Liver (tissue), 9 donors: ENCODE measurements around the gene DERL3. TPM values are rescaled to one million over a fixed set of nuclear protein-coding genes. Genes with fewer than 3 reads are reported as not detected.

Experiments used
- DNase-seq: peaks from one replicate; pipeline ENCODE4 v3.0.0-alpha.2; 2017; ENCODE audit warnings: low spot score
- H3K27ac ChIP-seq, 2 donors: one replicate each; pipeline ENCODE4 v1.7.0; 2013; ENCODE audit warnings: inconsistent platforms in 2 of 2, low read length in 2 of 2, control low read depth in 1 of 2, low read depth in 1 of 2, mild to moderate bottlenecking in 1 of 2
- H3K27me3 ChIP-seq, 4 donors: one replicate each; pipeline versions ENCODE4 v1.6.1 to v1.7.0; 2013; ENCODE audit warnings: low read length in 3 of 4, inconsistent platforms in 1 of 4, mild to moderate bottlenecking in 1 of 4, moderate library complexity in 1 of 4; ENCODE audit not compliant: control insufficient read depth in 4 of 4, insufficient read depth in 4 of 4
- H3K36me3 ChIP-seq, 4 donors: one replicate each; pipeline versions ENCODE4 v1.6.1 to v1.7.0; 2013; ENCODE audit warnings: low read length in 3 of 4, mild to moderate bottlenecking in 3 of 4, low read depth in 1 of 4, moderate library complexity in 1 of 4; ENCODE audit not compliant: control insufficient read depth in 4 of 4, insufficient read depth in 3 of 4
- H3K4me1 ChIP-seq, 4 donors: one replicate each; pipeline versions ENCODE4 v1.6.1 to v1.7.0; 2013; ENCODE audit warnings: low read length in 3 of 4, mild to moderate bottlenecking in 3 of 4, moderate library complexity in 1 of 4; ENCODE audit not compliant: control insufficient read depth in 4 of 4, insufficient read depth in 4 of 4
- H3K4me3 ChIP-seq, 3 donors: one replicate each; pipeline versions ENCODE4 v1.6.1 to v1.7.0; 2013; ENCODE audit warnings: low read length in 3 of 3, control low read depth in 1 of 3, low read depth in 1 of 3, mild to moderate bottlenecking in 1 of 3
- H3K9ac ChIP-seq, 2 donors: one replicate each; pipeline ENCODE4 v1.7.0; 2013; ENCODE audit warnings: low read length in 2 of 2, mild to moderate bottlenecking in 2 of 2, moderate library complexity in 2 of 2, control low read depth in 1 of 2, low read depth in 1 of 2
- H3K9me3 ChIP-seq, 4 donors: one replicate each; pipeline versions ENCODE4 v1.6.1 to v1.7.0; 2013; ENCODE audit warnings: low read length in 3 of 4; ENCODE audit not compliant: control insufficient read depth in 4 of 4
- EGR1 ChIP-seq, 2 donors: IDR thresholded peaks; 2 replicates each; pipeline ENCODE4 v1.6.1; 2016 to 2018; ENCODE audit warnings: antibody characterized with exemption in 2 of 2, low read depth in 2 of 2
- FOXA1 ChIP-seq: IDR thresholded peaks from 2 replicates; pipeline ENCODE4 v1.6.1; 2016; ENCODE audit warnings: antibody characterized with exemption
- FOXA2 ChIP-seq: IDR thresholded peaks from 2 replicates; pipeline ENCODE4 v1.6.1; 2016; ENCODE audit warnings: antibody characterized with exemption
- GABPA ChIP-seq, 2 donors: IDR thresholded peaks in 1 of 2; conservative IDR thresholded peaks in 1 of 2; 2 replicates each; pipeline ENCODE4 v1.6.1; 2016; ENCODE audit warnings: antibody characterized with exemption in 2 of 2, mild to moderate bottlenecking in 1 of 2, moderate library complexity in 1 of 2
- HNF4A ChIP-seq, 2 donors: conservative IDR thresholded peaks; 2 replicates each; pipeline ENCODE4 v1.6.1; 2016; ENCODE audit warnings: antibody characterized with exemption in 2 of 2, mild to moderate bottlenecking in 2 of 2
- HNF4G ChIP-seq: IDR thresholded peaks from 2 replicates; pipeline ENCODE4 v1.6.1; 2016; ENCODE audit warnings: antibody characterized with exemption
- JUND ChIP-seq, 2 donors: IDR thresholded peaks; 2 replicates each; pipeline ENCODE4 v1.6.1; 2016; ENCODE audit warnings: antibody characterized with exemption in 2 of 2
- NR2F2 ChIP-seq: IDR thresholded peaks from 2 replicates; pipeline ENCODE4 v1.6.1; 2016; ENCODE audit warnings: antibody characterized with exemption
- RAD21 ChIP-seq, 2 donors: IDR thresholded peaks; 2 replicates each; pipeline ENCODE4 v1.6.1; 2016; ENCODE audit warnings: antibody characterized with exemption in 2 of 2, mild to moderate bottlenecking in 2 of 2
- RXRA ChIP-seq, 2 donors: IDR thresholded peaks; 2 replicates each; pipeline ENCODE4 v1.6.1; 2017 to 2018; ENCODE audit warnings: antibody characterized with exemption in 2 of 2, mild to moderate bottlenecking in 1 of 2
- SP1 ChIP-seq: IDR thresholded peaks from 2 replicates; pipeline ENCODE4 v1.6.1; 2018; ENCODE audit warnings: antibody characterized with exemption, mild to moderate bottlenecking
- TAF1 ChIP-seq: conservative IDR thresholded peaks from 2 replicates; pipeline ENCODE4 v1.6.1; 2016; ENCODE audit warnings: antibody characterized with exemption, mild to moderate bottlenecking
- YY1 ChIP-seq: IDR thresholded peaks from 2 replicates; pipeline ENCODE4 v1.6.1; 2016; ENCODE audit warnings: antibody characterized with exemption, mild to moderate bottlenecking
- WGBS: extraction: QIAGEN DNeasy Blood & Tissue Kit; methylation state at CpG from one replicate; pipeline ENCODE4 v1.1.7; 2013; 5-methylcytosine and 5-hydroxymethylcytosine counted together
- polyA plus RNA-seq, 2 donors: library from polyadenylated mRNA; stranded (reverse) in 1 of 2; unstranded in 1 of 2; fragments of 200-250 nt in 1 of 2; fragments of >200 nt in 1 of 2; fragmentation: Nextera tagmentation in 1 of 2; extraction: Ambion mirVana in 1 of 2; gene quantifications; one replicate each; pipeline versions ENCODE4 v1.2.1 to v1.2.3, GENCODE V29; 2013 to 2015
- total RNA-seq, 2 donors: library from RNA; depleted of rRNA; stranded (reverse); fragments of >200 nt; gene quantifications; one replicate each; pipeline ENCODE4 v1.2.3, GENCODE V29; 2014
- TF ChIP-seq, protein P1 (sequence below): IDR thresholded peaks from 2 replicates; pipeline ENCODE4 v1.6.1; 2016; ENCODE audit warnings: antibody characterized with exemption
- TF ChIP-seq, protein P2 (sequence below): IDR thresholded peaks from 2 replicates; pipeline ENCODE4 v1.6.1; 2016; ENCODE audit warnings: antibody characterized with exemption, mild to moderate bottlenecking
- TF ChIP-seq, protein P3 (sequence below): IDR thresholded peaks from 2 replicates; pipeline ENCODE4 v1.6.1; 2016; ENCODE audit warnings: antibody characterized with exemption
- TF ChIP-seq, protein P4 (sequence below): IDR thresholded peaks from 2 replicates; pipeline ENCODE4 v1.6.1; 2016; ENCODE audit warnings: antibody characterized with exemption
- TF ChIP-seq, protein P5 (sequence below): fragments of 150-350 bp; IDR thresholded peaks from 2 replicates; pipeline ENCODE4 v1.5.1; 2017; ENCODE audit warnings: improper control_type of control experiment, low read depth, low read length; ENCODE audit not compliant: missing input control
- donor health status: healthy.
- donor health status: healthy.
- donor health status: healthy.
- donor health status: healthy.
- donor health status: healthy.

DERL3 gene
- total and polyA plus RNA-seq, 4 donors: 1.0 to 9.3 (median 3.9) TPM

DNA sequence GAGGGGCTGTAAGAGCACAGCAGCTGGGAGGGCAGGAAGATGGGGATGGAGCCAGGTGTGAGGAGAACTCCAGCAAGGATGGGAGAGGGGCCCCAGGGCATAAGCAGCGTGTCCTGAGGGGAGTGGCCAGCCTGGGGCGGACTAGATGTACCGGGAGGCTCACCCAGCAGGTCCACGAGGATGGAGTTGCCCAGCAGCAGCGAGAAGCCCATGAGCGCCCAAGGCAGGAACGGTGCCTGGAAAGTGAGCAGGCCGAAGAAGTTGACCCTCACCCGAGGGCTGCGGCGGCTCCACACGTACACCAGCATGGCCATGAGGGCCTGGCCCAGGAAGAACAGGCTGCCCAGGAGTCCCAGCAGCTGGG is 1.3 kb downstream of the DERL3 start:
- Histone ChIP-seq H3K27ac (no peak overlapping the region), H3K9ac (no peak overlapping the region), H3K9me3 (no peaks in the 10 kb centered on the region), H3K4me3 (no peak overlapping the region), H3K4me1 (peaks cover 3 to 10% (median 10%) of the 10 kb centered on the region in 4 donors), H3K27me3 (no peaks in the 10 kb centered on the region), H3K36me3 (peaks cover 2 to 30% (median 6%) of the 10 kb centered on the region in 4 donors)
- WGBS: 96% methylated on average over 12 of the region's 12 CpGs
- TF ChIP-seq, protein P1, sequence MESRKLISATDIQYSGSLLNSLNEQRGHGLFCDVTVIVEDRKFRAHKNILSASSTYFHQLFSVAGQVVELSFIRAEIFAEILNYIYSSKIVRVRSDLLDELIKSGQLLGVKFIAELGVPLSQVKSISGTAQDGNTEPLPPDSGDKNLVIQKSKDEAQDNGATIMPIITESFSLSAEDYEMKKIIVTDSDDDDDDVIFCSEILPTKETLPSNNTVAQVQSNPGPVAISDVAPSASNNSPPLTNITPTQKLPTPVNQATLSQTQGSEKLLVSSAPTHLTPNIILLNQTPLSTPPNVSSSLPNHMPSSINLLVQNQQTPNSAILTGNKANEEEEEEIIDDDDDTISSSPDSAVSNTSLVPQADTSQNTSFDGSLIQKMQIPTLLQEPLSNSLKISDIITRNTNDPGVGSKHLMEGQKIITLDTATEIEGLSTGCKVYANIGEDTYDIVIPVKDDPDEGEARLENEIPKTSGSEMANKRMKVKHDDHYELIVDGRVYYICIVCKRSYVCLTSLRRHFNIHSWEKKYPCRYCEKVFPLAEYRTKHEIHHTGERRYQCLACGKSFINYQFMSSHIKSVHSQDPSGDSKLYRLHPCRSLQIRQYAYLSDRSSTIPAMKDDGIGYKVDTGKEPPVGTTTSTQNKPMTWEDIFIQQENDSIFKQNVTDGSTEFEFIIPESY: no peak
- TF ChIP-seq FOXA2 (no peak), FOXA1 (no peak), SP1 (no peak), HNF4G (no peak)
- DNase-seq: no peak

DNA sequence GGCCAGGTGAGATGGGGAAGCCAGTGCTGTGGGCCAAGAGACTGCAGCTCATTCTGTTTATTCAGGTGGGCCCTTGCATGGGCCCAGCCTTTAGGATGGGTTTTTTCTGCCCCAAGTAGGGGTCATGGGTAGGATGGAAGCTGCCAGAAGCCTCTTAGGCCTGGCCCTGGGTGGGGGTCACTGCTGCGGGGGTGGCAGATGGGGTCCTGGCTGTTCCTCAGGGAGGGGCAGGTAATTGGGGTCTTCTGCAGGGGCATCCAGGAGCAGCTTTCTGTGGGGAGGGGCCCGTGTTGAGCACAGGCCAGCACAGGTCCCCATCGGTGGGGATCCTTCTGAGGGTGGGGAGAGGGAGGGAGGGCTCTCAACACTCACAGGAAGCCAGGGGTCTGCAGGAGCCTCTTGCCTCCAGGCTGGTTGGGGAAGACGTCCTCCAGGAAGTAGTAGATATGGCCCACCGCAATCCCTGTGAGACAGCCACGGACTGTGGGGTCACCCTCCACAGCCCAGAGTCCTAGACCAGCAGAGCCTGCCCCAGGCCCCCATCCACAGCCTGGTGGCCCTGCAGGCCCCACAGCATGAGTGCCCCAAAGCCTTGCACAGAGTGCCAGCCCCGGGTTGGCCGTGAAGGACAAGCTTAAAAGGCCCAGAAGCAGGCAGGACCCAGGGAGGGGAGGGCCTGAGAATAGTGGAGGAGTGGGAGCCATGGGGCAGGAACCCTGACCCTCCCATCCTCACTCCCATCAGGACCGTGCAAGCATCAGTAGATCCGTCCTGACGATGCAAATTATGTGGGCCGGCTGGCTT is 1.9 kb downstream of the DERL3 start:
- H3K9me3 ChIP-seq: no peaks in the 10 kb centered on the region
- H3K4me1 ChIP-seq: peaks cover 3 to 10% (median 10%) of the 10 kb centered on the region in 4 donors
- H3K27ac ChIP-seq: no peak overlapping the region
- H3K4me3 ChIP-seq: no peak overlapping the region
- 90% methylated on average over 12 of the region's 12 CpGs for WGBS
- no peak overlapping the region for H3K9ac ChIP-seq
- DNase-seq: no peak
- H3K36me3 ChIP-seq: peaks cover 2 to 31% (median 6%) of the 10 kb centered on the region in 4 donors
- TF ChIP-seq RXRA (IDR thresholded peaks at IDR 0.05): no peak
- TF ChIP-seq HNF4G: no peak
- TF ChIP-seq, protein P2, sequence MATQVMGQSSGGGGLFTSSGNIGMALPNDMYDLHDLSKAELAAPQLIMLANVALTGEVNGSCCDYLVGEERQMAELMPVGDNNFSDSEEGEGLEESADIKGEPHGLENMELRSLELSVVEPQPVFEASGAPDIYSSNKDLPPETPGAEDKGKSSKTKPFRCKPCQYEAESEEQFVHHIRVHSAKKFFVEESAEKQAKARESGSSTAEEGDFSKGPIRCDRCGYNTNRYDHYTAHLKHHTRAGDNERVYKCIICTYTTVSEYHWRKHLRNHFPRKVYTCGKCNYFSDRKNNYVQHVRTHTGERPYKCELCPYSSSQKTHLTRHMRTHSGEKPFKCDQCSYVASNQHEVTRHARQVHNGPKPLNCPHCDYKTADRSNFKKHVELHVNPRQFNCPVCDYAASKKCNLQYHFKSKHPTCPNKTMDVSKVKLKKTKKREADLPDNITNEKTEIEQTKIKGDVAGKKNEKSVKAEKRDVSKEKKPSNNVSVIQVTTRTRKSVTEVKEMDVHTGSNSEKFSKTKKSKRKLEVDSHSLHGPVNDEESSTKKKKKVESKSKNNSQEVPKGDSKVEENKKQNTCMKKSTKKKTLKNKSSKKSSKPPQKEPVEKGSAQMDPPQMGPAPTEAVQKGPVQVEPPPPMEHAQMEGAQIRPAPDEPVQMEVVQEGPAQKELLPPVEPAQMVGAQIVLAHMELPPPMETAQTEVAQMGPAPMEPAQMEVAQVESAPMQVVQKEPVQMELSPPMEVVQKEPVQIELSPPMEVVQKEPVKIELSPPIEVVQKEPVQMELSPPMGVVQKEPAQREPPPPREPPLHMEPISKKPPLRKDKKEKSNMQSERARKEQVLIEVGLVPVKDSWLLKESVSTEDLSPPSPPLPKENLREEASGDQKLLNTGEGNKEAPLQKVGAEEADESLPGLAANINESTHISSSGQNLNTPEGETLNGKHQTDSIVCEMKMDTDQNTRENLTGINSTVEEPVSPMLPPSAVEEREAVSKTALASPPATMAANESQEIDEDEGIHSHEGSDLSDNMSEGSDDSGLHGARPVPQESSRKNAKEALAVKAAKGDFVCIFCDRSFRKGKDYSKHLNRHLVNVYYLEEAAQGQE: no peak
- no peak for TF ChIP-seq JUND (IDR thresholded peaks at IDR 0.05)
- no peak for TF ChIP-seq FOXA2
- no peak for TF ChIP-seq EGR1 (IDR thresholded peaks at IDR 0.05; ENCODE audit: low read depth in 2 of 2)
- TF ChIP-seq, protein P3, sequence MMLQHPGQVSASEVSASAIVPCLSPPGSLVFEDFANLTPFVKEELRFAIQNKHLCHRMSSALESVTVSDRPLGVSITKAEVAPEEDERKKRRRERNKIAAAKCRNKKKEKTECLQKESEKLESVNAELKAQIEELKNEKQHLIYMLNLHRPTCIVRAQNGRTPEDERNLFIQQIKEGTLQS: no peak
- TF ChIP-seq, protein P1: no peak
- no peak for TF ChIP-seq HNF4A (conservative IDR thresholded peaks at IDR 0.05)
- no peak for TF ChIP-seq GABPA (IDR thresholded peaks at IDR 0.05 in 1 of 2, conservative IDR thresholded peaks at IDR 0.05 in 1 of 2)
- no peak for TF ChIP-seq SP1
- no peak for TF ChIP-seq TAF1
- TF ChIP-seq FOXA1: no peak
- no peak for TF ChIP-seq RAD21 (IDR thresholded peaks at IDR 0.05)
- TF ChIP-seq, protein P4, sequence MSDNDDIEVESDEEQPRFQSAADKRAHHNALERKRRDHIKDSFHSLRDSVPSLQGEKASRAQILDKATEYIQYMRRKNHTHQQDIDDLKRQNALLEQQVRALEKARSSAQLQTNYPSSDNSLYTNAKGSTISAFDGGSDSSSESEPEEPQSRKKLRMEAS: no peak
- TF ChIP-seq, protein P5, sequence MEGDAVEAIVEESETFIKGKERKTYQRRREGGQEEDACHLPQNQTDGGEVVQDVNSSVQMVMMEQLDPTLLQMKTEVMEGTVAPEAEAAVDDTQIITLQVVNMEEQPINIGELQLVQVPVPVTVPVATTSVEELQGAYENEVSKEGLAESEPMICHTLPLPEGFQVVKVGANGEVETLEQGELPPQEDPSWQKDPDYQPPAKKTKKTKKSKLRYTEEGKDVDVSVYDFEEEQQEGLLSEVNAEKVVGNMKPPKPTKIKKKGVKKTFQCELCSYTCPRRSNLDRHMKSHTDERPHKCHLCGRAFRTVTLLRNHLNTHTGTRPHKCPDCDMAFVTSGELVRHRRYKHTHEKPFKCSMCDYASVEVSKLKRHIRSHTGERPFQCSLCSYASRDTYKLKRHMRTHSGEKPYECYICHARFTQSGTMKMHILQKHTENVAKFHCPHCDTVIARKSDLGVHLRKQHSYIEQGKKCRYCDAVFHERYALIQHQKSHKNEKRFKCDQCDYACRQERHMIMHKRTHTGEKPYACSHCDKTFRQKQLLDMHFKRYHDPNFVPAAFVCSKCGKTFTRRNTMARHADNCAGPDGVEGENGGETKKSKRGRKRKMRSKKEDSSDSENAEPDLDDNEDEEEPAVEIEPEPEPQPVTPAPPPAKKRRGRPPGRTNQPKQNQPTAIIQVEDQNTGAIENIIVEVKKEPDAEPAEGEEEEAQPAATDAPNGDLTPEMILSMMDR: no peak
- no peak for TF ChIP-seq NR2F2
- TF ChIP-seq YY1: no peak
- no peaks in the 10 kb centered on the region for H3K27me3 ChIP-seq
